A549 (cell line): ENCODE data around the gene PIK3C3.

Source experiments
- CHD4 ChIP-seq: fragments of 200-600 bp; sonication (generic); IDR thresholded peaks from 2 replicates; pipeline ENCODE4 v1.6.1; 2016; ENCODE audit warnings: antibody characterized with exemption, mild to moderate bottlenecking, borderline replicate concordance
- EP300 ChIP-seq, 2 experiments: fragments of >200 bp; sonication (Bioruptor Twin); formaldehyde crosslinking; IDR thresholded peaks; 2 replicates in 1 of 2; 3 replicates in 1 of 2; pipeline ENCODE4 v1.6.1; 2016 to 2017
- ESRRA ChIP-seq: fragments of 150-350 bp; IDR thresholded peaks from 2 replicates; pipeline ENCODE4 v1.6.1; 2014; ENCODE audit warnings: mild to moderate bottlenecking, low read length, borderline replicate concordance
- FOSL2 ChIP-seq, 2 experiments: fragments of 450-650 bp in 1 of 2; fragments of >200 bp in 1 of 2; sonication (Bioruptor Twin) in 1 of 2; formaldehyde crosslinking; IDR thresholded peaks; 2 replicates each; pipeline versions ENCODE4 v1.5.0 to v1.6.1; 2016 to 2020; ENCODE audit warnings: mild to moderate bottlenecking in 1 of 2, moderate library complexity in 1 of 2
- HMGXB4 ChIP-seq: fragments of 250-450 bp; sonication (Bioruptor Pico); IDR thresholded peaks from 2 replicates; pipeline ENCODE4 v1.5.0; 2021; ENCODE audit warnings: mild to moderate bottlenecking, moderate library complexity, borderline replicate concordance
- POLR2A ChIP-seq: IDR thresholded peaks from 2 replicates; pipeline ENCODE4 v1.6.1; 2012; ENCODE audit warnings: mild to moderate bottlenecking, low read length
- ZNF302 ChIP-seq: fragments of 250-450 bp; sonication (Bioruptor Pico); IDR thresholded peaks from 2 replicates; pipeline ENCODE4 v1.9.0; 2021; ENCODE audit warnings: inconsistent platforms, mild to moderate bottlenecking, moderate library complexity
- TF ChIP-seq, protein P1 (sequence below): fragments of >200 bp; sonication (Bioruptor Twin); formaldehyde crosslinking; IDR thresholded peaks from 3 replicates; pipeline ENCODE4 v1.5.1; 2016
- TF ChIP-seq, protein P2 (sequence below): IDR thresholded peaks from 2 replicates; pipeline ENCODE4 v1.6.1; 2012
- TF ChIP-seq, protein P3 (sequence below): fragments of 200-600 bp; sonication (generic); IDR thresholded peaks from 2 replicates; pipeline ENCODE4 v1.6.1; 2016; ENCODE audit warnings: antibody characterized with exemption, mild to moderate bottlenecking, moderate library complexity

DNA sequence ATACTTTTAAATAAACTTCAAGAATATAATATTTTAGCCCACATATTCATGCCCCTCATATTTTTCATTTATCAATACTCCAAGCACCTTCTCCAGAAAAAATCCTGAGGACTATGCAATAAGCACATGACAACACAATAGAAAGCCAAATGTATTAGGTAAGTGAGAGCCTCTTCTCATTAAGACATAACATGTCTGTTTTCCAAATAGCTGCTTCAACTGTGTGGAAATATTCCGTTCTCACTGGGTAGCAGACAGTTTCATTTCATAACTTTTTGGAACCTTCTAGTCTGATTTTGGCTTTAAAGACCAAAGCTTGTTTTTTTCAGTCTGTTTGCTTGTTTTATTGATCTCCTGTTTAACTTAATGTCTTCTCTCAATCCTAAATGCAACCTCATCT lies 137.8 kb downstream of the PIK3C3 start:
- TF ChIP-seq EP300 (IDR thresholded peaks at IDR 0.05) (no peak), HMGXB4 (CRISPR knock-in tag) (no peak), CHD4 (no peak), ZNF302 (no peak), FOSL2 (IDR thresholded peaks at IDR 0.05) (no peak), FOSL2 (CRISPR knock-in tag; IDR thresholded peaks at IDR 0.05) (no peak), ESRRA (no peak), POLR2A (no peak)
- TF ChIP-seq, protein P1, sequence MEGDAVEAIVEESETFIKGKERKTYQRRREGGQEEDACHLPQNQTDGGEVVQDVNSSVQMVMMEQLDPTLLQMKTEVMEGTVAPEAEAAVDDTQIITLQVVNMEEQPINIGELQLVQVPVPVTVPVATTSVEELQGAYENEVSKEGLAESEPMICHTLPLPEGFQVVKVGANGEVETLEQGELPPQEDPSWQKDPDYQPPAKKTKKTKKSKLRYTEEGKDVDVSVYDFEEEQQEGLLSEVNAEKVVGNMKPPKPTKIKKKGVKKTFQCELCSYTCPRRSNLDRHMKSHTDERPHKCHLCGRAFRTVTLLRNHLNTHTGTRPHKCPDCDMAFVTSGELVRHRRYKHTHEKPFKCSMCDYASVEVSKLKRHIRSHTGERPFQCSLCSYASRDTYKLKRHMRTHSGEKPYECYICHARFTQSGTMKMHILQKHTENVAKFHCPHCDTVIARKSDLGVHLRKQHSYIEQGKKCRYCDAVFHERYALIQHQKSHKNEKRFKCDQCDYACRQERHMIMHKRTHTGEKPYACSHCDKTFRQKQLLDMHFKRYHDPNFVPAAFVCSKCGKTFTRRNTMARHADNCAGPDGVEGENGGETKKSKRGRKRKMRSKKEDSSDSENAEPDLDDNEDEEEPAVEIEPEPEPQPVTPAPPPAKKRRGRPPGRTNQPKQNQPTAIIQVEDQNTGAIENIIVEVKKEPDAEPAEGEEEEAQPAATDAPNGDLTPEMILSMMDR = no peak
- TF ChIP-seq, protein P2, sequence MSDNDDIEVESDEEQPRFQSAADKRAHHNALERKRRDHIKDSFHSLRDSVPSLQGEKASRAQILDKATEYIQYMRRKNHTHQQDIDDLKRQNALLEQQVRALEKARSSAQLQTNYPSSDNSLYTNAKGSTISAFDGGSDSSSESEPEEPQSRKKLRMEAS = no peak
- TF ChIP-seq, protein P3, sequence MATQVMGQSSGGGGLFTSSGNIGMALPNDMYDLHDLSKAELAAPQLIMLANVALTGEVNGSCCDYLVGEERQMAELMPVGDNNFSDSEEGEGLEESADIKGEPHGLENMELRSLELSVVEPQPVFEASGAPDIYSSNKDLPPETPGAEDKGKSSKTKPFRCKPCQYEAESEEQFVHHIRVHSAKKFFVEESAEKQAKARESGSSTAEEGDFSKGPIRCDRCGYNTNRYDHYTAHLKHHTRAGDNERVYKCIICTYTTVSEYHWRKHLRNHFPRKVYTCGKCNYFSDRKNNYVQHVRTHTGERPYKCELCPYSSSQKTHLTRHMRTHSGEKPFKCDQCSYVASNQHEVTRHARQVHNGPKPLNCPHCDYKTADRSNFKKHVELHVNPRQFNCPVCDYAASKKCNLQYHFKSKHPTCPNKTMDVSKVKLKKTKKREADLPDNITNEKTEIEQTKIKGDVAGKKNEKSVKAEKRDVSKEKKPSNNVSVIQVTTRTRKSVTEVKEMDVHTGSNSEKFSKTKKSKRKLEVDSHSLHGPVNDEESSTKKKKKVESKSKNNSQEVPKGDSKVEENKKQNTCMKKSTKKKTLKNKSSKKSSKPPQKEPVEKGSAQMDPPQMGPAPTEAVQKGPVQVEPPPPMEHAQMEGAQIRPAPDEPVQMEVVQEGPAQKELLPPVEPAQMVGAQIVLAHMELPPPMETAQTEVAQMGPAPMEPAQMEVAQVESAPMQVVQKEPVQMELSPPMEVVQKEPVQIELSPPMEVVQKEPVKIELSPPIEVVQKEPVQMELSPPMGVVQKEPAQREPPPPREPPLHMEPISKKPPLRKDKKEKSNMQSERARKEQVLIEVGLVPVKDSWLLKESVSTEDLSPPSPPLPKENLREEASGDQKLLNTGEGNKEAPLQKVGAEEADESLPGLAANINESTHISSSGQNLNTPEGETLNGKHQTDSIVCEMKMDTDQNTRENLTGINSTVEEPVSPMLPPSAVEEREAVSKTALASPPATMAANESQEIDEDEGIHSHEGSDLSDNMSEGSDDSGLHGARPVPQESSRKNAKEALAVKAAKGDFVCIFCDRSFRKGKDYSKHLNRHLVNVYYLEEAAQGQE = no peak
